ENCODE measurements around the gene TNFRSF1A. TPM values are rescaled to one million over a fixed set of nuclear protein-coding genes. Genes with fewer than 3 reads are reported as not detected.
A peak's percentile ranks its signal among the peaks of the same experiment; 100 is the strongest.

TNFRSF1A gene
- total and polyA plus RNA-seq, 7 donors, result 38.8 to 224 (median 117) TPM

GRCh38 chr12:6367969-6368892 lies 26.4 kb upstream of the TNFRSF1A start:
- peaks cover 13% of the 10 kb centered on the region for H3K4me1 ChIP-seq
- ATAC-seq, result peak; percentile 56 to 87 (median 78)
- no peaks in the 10 kb centered on the region for H3K9me3 ChIP-seq
- no peaks in the 10 kb centered on the region for H3K27me3 ChIP-seq (ENCODE audit: insufficient read depth in 3 of 3, low read length in 2 of 3)
- H3K4me3 ChIP-seq, result no peak overlapping the region
- intact Hi-C loops (cut with DNase I), result no loop called here
- no peaks in the 10 kb centered on the region for H3K36me3 ChIP-seq (ENCODE audit: insufficient read depth in 1 of 2, low read depth in 1 of 2)
- DNase-seq, result no peak
- WGBS, 3 donors, result 55 to 64% (median 56%) methylated on average over 15 of the region's 15 CpGs
- no peak for TF ChIP-seq CTCF (IDR thresholded peaks at IDR 0.05)
- H3K27ac ChIP-seq, result peak overlapping the region; percentile 69

- Histone ChIP-seq H3K27ac (peak overlapping the region; percentile 69), H3K9me3 (no peaks in the 10 kb centered on the region), H3K4me1 (peaks cover 13% of the 10 kb centered on the region), H3K27me3 (ENCODE audit: insufficient read depth in 3 of 3, low read length in 2 of 3) (no peaks in the 10 kb centered on the region), H3K36me3 (ENCODE audit: insufficient read depth in 1 of 2, low read depth in 1 of 2) (no peaks in the 10 kb centered on the region), H3K4me3 (no peak overlapping the region)
- 57 to 61% (median 60%) methylated on average over 11 of the region's 11 CpGs for WGBS, 3 donors
- no peak for DNase-seq
- intact Hi-C loops (cut with DNase I), result no loop called here
- peak; percentile 15 for TF ChIP-seq CTCF (IDR thresholded peaks at IDR 0.05)
- ATAC-seq, result peak in 1 of 4 donors; percentile 28
These were observed 25.4 kb upstream of the TNFRSF1A start for GRCh38 chr12:6367065-6367968.

GRCh38 chr12:6364044-6364374 lies 22.1 kb upstream of the TNFRSF1A start:
- no peaks in the 10 kb centered on the region for H3K9me3 ChIP-seq
- ATAC-seq (no peak), DNase-seq (no peak)
- peaks cover 17% of the 10 kb centered on the region for H3K4me1 ChIP-seq
- whole genome bisulfite sequencing, 3 donors, result 51 to 62% (median 61%) methylated on average over 15 of the region's 15 CpGs
- no peaks in the 10 kb centered on the region for H3K27me3 ChIP-seq (ENCODE audit: insufficient read depth in 3 of 3, low read length in 2 of 3)
- peak overlapping the region; percentile 70 for H3K4me3 ChIP-seq
- no peaks in the 10 kb centered on the region for H3K36me3 ChIP-seq (ENCODE audit: insufficient read depth in 1 of 2, low read depth in 1 of 2)
- TF ChIP-seq CTCF (IDR thresholded peaks at IDR 0.05), result no peak
- intact Hi-C loops (cut with DNase I), result no loop called here
- H3K27ac ChIP-seq, result peak overlapping the region; percentile 83

GRCh38 chr12:6363330-6364043 lies 21.6 kb upstream of the TNFRSF1A start:
- TF ChIP-seq CTCF (IDR thresholded peaks at IDR 0.05), result no peak
- peak; percentile 92 to 95 (median 94) for ATAC-seq

More at GRCh38 chr12:6363330-6364043, 21.6 kb upstream of the TNFRSF1A start:
- Histone ChIP-seq H3K9me3 (no peaks in the 10 kb centered on the region), H3K27me3 (ENCODE audit: insufficient read depth in 3 of 3, low read length in 2 of 3) (no peaks in the 10 kb centered on the region), H3K4me1 (peaks cover 16% of the 10 kb centered on the region), H3K36me3 (ENCODE audit: insufficient read depth in 1 of 2, low read depth in 1 of 2) (no peaks in the 10 kb centered on the region), H3K27ac (peak overlapping the region; percentile 83), H3K4me3 (peak overlapping the region; percentile 70)
- DNase-seq, result peak; percentile 83 to 85
- 10 to 25% (median 12%) methylated on average over 42 to 59 of the region's 59 CpGs for WGBS, 3 donors
- intact Hi-C loops (cut with DNase I), result no loop called here

All from psoas muscle (tissue), 8 donors.